H1 (cell line): ENCODE results near the gene SLC24A3. TPM values are rescaled to one million over a fixed set of nuclear protein-coding genes. Genes with fewer than 3 reads are reported as not detected.

Source experiments
- CTCF ChIA-PET: fragments of 300-600 bp; sonication (Branson Sonifier 250); formaldehyde crosslinking; loops from one replicate; lab custom pipeline; 2021; ENCODE audit not compliant: partially characterized antibody; lab: Charles Lee
- POLR2A ChIA-PET: fragments of 300-600 bp; sonication (Branson Sonifier 250); formaldehyde crosslinking; loops from one replicate; lab custom pipeline; 2021; ENCODE audit warnings: inconsistent platforms; ENCODE audit not compliant: partially characterized antibody; lab: Charles Lee
- DNase-seq, 2 experiments: peaks; one replicate each; pipeline versions ENCODE4 v3.0.0 to v3.0.0-alpha.2; 2010 to 2022; ENCODE audit warnings: low spot score in 2 of 2, low read depth in 1 of 2, mixed read lengths in 1 of 2
- FAIRE-seq: peaks from 2 replicates; lab custom pipeline; 2011; peaks lifted over from hg19 to GRCh38; lab: Jason Lieb, UNC
- H2AFZ ChIP-seq: 2 replicates; pipeline ENCODE4 v1.8.1; 2012; ENCODE audit warnings: low read length, inconsistent platforms
- H2AK5ac ChIP-seq: 2 replicates; pipeline ENCODE4 v1.6.1; 2013; ENCODE audit warnings: low read depth, low read length
- H2BK120ac ChIP-seq: replicated peaks from 2 replicates; pipeline ENCODE3; 2013; ENCODE audit warnings: low read depth, low read length, inconsistent platforms
- H2BK12ac ChIP-seq: 2 replicates; pipeline ENCODE4 v1.6.1; 2013; ENCODE audit warnings: low read depth, low read length
- H2BK15ac ChIP-seq: 2 replicates; pipeline ENCODE4 v1.6.1; 2013; ENCODE audit warnings: low read length
- H2BK20ac ChIP-seq: 2 replicates; pipeline ENCODE4 v1.6.1; 2013; ENCODE audit warnings: low read length
- H2BK5ac ChIP-seq: 2 replicates; pipeline ENCODE4 v1.6.1; 2013; ENCODE audit warnings: low read depth, low read length
- H3K14ac ChIP-seq: 2 replicates; pipeline ENCODE4 v1.6.1; 2013; ENCODE audit warnings: inconsistent platforms; ENCODE audit not compliant: insufficient read length
- H3K18ac ChIP-seq: 2 replicates; pipeline ENCODE4 v1.6.1; 2013; ENCODE audit warnings: low read length; ENCODE audit errors: extremely low read depth
- H3K23ac ChIP-seq: 2 replicates; pipeline ENCODE4 v1.6.1; 2013; ENCODE audit warnings: inconsistent platforms; ENCODE audit not compliant: insufficient read length
- H3K23me2 ChIP-seq: 2 replicates; pipeline ENCODE4 v1.6.1; 2013; ENCODE audit warnings: low read depth, low read length
- H3K27ac ChIP-seq: 2 replicates; pipeline ENCODE4 v1.6.1; 2011; ENCODE audit warnings: low read depth, low read length, inconsistent platforms
- H3K27me3 ChIP-seq, 4 experiments: replicated peaks in 1 of 4; 1 replicate in 1 of 4; 2 replicates in 3 of 4; pipeline versions ENCODE4 v1.6.1 to v1.8.1; 2011 to 2013; ENCODE audit warnings: low read length in 3 of 4, mild to moderate bottlenecking in 3 of 4, inconsistent platforms in 2 of 4, mixed read lengths in 2 of 4, moderate library complexity in 1 of 4; ENCODE audit not compliant: control insufficient read depth in 3 of 4, insufficient read depth in 3 of 4; ENCODE audit errors: extremely low read depth in 1 of 4
- H3K36me3 ChIP-seq, 4 experiments: 2 replicates each; pipeline versions ENCODE4 v1.6.1 to v1.8.1; 2011 to 2013; ENCODE audit warnings: mild to moderate bottlenecking in 4 of 4, low read length in 3 of 4, moderate library complexity in 2 of 4, control low read depth in 1 of 4, inconsistent platforms in 1 of 4; ENCODE audit not compliant: insufficient read depth in 4 of 4, control insufficient read depth in 2 of 4
- H3K4ac ChIP-seq: replicated peaks from 2 replicates; pipeline ENCODE3; 2013; ENCODE audit warnings: low read length, low read depth, mixed read lengths, inconsistent platforms; ENCODE audit not compliant: insufficient read length
- H3K4me1 ChIP-seq, 4 experiments: replicated peaks in 1 of 4; 1 replicate in 1 of 4; 2 replicates in 3 of 4; pipeline versions ENCODE4 v1.6.1 to v1.8.1; 2011 to 2013; ENCODE audit warnings: low read length in 3 of 4, inconsistent platforms in 2 of 4, mixed read lengths in 1 of 4; ENCODE audit not compliant: insufficient read depth in 4 of 4, control insufficient read depth in 3 of 4
- H3K4me2 ChIP-seq, 2 experiments: 2 replicates each; pipeline versions ENCODE4 v1.6.1 to v1.8.1; 2011 to 2013; ENCODE audit warnings: low read depth in 2 of 2, low read length in 2 of 2, control low read depth in 1 of 2, inconsistent platforms in 1 of 2, mild to moderate bottlenecking in 1 of 2; ENCODE audit not compliant: insufficient read depth in 1 of 2
- H3K4me3 ChIP-seq, 4 experiments: fragments of 200-600, 300-600 bp in 1 of 4; sonication (generic), shearing (Covaris generic), sonication (Bioruptor Twin) in 1 of 4; 2 replicates each; pipeline versions ENCODE4 v1.5.1 to v1.8.1; 2011 to 2016; ENCODE audit warnings: low read length in 4 of 4, low read depth in 3 of 4, control low read depth in 2 of 4, inconsistent platforms in 2 of 4, mild to moderate bottlenecking in 2 of 4, mixed read lengths in 1 of 4, moderate library complexity in 1 of 4; ENCODE audit not compliant: insufficient read depth in 2 of 4; ENCODE audit errors: extremely low read depth in 1 of 4
- H3K56ac ChIP-seq: replicated peaks from 2 replicates; pipeline ENCODE3; 2013; ENCODE audit warnings: low read depth, mild to moderate bottlenecking, mixed read lengths, low read length, inconsistent platforms; ENCODE audit not compliant: insufficient read length
- H3K79me1 ChIP-seq: 2 replicates; pipeline ENCODE4 v1.6.1; 2013; ENCODE audit warnings: low read depth, low read length, control low read depth
- H3K79me2 ChIP-seq, 2 experiments: 2 replicates each; pipeline versions ENCODE4 v1.6.1 to v1.8.1; 2012 to 2013; ENCODE audit warnings: low read length in 2 of 2, mild to moderate bottlenecking in 2 of 2, inconsistent platforms in 1 of 2; ENCODE audit not compliant: insufficient read depth in 2 of 2, control insufficient read depth in 1 of 2
- H3K9ac ChIP-seq, 4 experiments: replicated peaks in 1 of 4; 1 replicate in 1 of 4; 2 replicates in 3 of 4; pipeline versions ENCODE4 v1.6.1 to v1.8.1; 2011 to 2013; ENCODE audit warnings: low read depth in 3 of 4, low read length in 3 of 4, control low read depth in 2 of 4, mild to moderate bottlenecking in 2 of 4, moderate library complexity in 2 of 4, inconsistent platforms in 1 of 4; ENCODE audit errors: extremely low read depth in 1 of 4
- H3K9me3 ChIP-seq, 2 experiments: 2 replicates each; pipeline versions ENCODE4 v1.6.1 to v1.8.1; 2012 to 2013; ENCODE audit warnings: mild to moderate bottlenecking in 2 of 2, moderate library complexity in 2 of 2, control low read depth in 1 of 2, inconsistent platforms in 1 of 2, low read depth in 1 of 2, low read length in 1 of 2, mixed read lengths in 1 of 2; ENCODE audit not compliant: insufficient read depth in 2 of 2
- H4K20me1 ChIP-seq, 2 experiments: replicated peaks in 1 of 2; 2 replicates each; pipeline versions ENCODE3 to v1.8.1; 2011 to 2013; ENCODE audit warnings: inconsistent platforms in 2 of 2, low read length in 2 of 2, mild to moderate bottlenecking in 1 of 2; ENCODE audit not compliant: insufficient read depth in 2 of 2, control insufficient read depth in 1 of 2
- H4K5ac ChIP-seq: 2 replicates; pipeline ENCODE4 v1.6.1; 2013; ENCODE audit warnings: low read length, low read depth, mixed read lengths, inconsistent platforms; ENCODE audit not compliant: insufficient read length
- H4K8ac ChIP-seq: 2 replicates; pipeline ENCODE4 v1.8.0; 2013; ENCODE audit warnings: mild to moderate bottlenecking, moderate library complexity, low read length, inconsistent platforms; ENCODE audit not compliant: insufficient read depth; ENCODE audit errors: extremely low read depth
- H4K91ac ChIP-seq: replicated peaks from 2 replicates; pipeline ENCODE3; 2013; ENCODE audit warnings: low read length, mixed read lengths, inconsistent platforms; ENCODE audit not compliant: insufficient read length
- EP300 ChIP-seq, 2 experiments: IDR thresholded peaks; 1 replicate in 1 of 2; 2 replicates in 1 of 2; pipeline ENCODE4 v1.6.1; 2011 to 2012; ENCODE audit warnings: low read depth in 2 of 2, low read length in 2 of 2, mild to moderate bottlenecking in 2 of 2, borderline replicate concordance in 1 of 2, inconsistent platforms in 1 of 2, moderate library complexity in 1 of 2
- PHF8 ChIP-seq: fragments of 200-600 bp; sonication (generic); conservative IDR thresholded peaks from 2 replicates; pipeline ENCODE4 v1.7.1; 2012; ENCODE audit warnings: low read depth, mild to moderate bottlenecking, inconsistent platforms, low read length, moderate library complexity
- WGBS, 2 experiments: shearing (Covaris generic) in 1 of 2; methylation state at CpG; one replicate each; pipeline versions ENCODE4 v1.1.6 to v1.1.7; 2013 to 2015; ENCODE audit warnings: low lambda C conversion rate in 2 of 2, mixed read lengths in 2 of 2, inconsistent platforms in 1 of 2, low coverage in 1 of 2, missing lambda C conversion rate in 1 of 2; ENCODE audit not compliant: insufficient replicate concordance in 2 of 2, insufficient coverage in 1 of 2, insufficient read length in 1 of 2; ENCODE audit errors: extremely low coverage in 1 of 2, missing lambda C conversion rate in 1 of 2; 5-methylcytosine and 5-hydroxymethylcytosine counted together
- polyA plus RNA-seq, 7 experiments: library from polyadenylated mRNA; depleted of rRNA in 3 of 7; stranded (reverse) in 5 of 7; unstranded in 2 of 7; fragments of >200 nt in 5 of 7; fragments of 200-250 nt in 2 of 7; gene quantifications; 1 replicate in 5 of 7; 2 replicates in 1 of 7; 4 replicates in 1 of 7; pipeline versions ENCODE4 v1.2.1 to v1.2.3, GENCODE V29; 2011 to 2013; ENCODE audit warnings: missing spikeins in 2 of 7, mixed read lengths in 2 of 7
- total RNA-seq: library from RNA; stranded (reverse); fragmentation: NEBNext Ultra II Directional; extraction: Animal tissue kit (Norgen Biotek cat#: 25700); gene quantifications from 2 replicates; pipeline ENCODE4 v1.2.1, GENCODE V29; 2021

SLC24A3 gene
- total and polyA plus RNA-seq, 2 of the 8 experiments (the other 6 are each of a cell fraction or from before 2014, with no cell fraction given): 4.5 to 6.3 TPM

DNA sequence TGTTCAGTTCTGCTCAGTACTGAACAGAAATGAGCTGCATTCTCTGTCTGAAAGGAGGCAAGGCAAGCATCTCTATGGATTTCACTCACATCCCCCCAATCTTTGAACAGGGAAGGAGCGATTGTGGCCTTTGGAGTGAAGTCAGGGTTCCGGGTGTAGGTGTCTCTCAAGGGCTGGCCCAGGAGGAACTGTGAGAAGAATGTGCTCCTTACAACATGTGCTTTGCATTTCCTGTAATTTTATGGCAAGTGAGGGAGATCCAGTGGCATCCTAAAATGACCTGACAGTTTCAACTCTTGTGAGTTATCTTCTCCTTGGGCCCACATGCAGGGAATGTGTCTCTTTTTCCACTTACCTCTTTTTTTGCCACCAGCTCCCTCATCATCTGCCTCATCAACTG lies 482.6 kb downstream of the SLC24A3 start:
- no peak overlapping the region for H2BK120ac ChIP-seq
- no peaks in the 10 kb centered on the region for H3K79me1 ChIP-seq
- H3K79me2 ChIP-seq: no peaks in the 10 kb centered on the region
- H2AK5ac ChIP-seq: no peak overlapping the region
- no peak overlapping the region for H4K91ac ChIP-seq
- H3K56ac ChIP-seq: no peak overlapping the region
- H3K4me3 ChIP-seq: no peak overlapping the region
- no peak overlapping the region for H2AFZ ChIP-seq
- no peak overlapping the region for H2BK20ac ChIP-seq
- no peak overlapping the region for H2BK12ac ChIP-seq
- H3K23me2 ChIP-seq: no peaks in the 10 kb centered on the region
- POLR2A ChIA-PET: no interaction called here
- no peaks in the 10 kb centered on the region for H4K20me1 ChIP-seq
- DNase-seq (no peak), FAIRE-seq (no peak)
- no peak overlapping the region for H3K9ac ChIP-seq
- no peak overlapping the region for H3K4ac ChIP-seq
- H4K8ac ChIP-seq: no peak overlapping the region
- no peak overlapping the region for H3K14ac ChIP-seq
- H3K9me3 ChIP-seq: no peaks in the 10 kb centered on the region
- WGBS, 2 experiments: 96% methylated on average over 2 of the region's 2 CpGs; no CpG with 5 or more reads in 1 of the 2 experiments
- H3K36me3 ChIP-seq: no peaks in the 10 kb centered on the region
- CTCF ChIA-PET: interaction anchor here (1.0 to 1.9 kb wide), 2 partner anchors 8 to 75 kb away, joined by 3 to 5 read pairs; no protein-coding TSS in a partner anchor
- H4K5ac ChIP-seq: no peak overlapping the region
- H3K23ac ChIP-seq: no peak overlapping the region
- no peak overlapping the region for H3K27ac ChIP-seq
- H3K18ac ChIP-seq: no peak overlapping the region
- H3K27me3 ChIP-seq: no peaks in the 10 kb centered on the region
- H3K4me2 ChIP-seq: no peak overlapping the region
- peaks cover 0 to 2% (median 0%) of the 10 kb centered on the region in 4 experiments; a peak in 1 of 7 replicates for H3K4me1 ChIP-seq
- H2BK15ac ChIP-seq: no peak overlapping the region
- TF ChIP-seq PHF8 (no peak), EP300 (IDR thresholded peaks at IDR 0.05; ENCODE audit: borderline replicate concordance in 1 of 2, low read depth in 2 of 2, low read length in 2 of 2) (no peak)
- no peak overlapping the region for H2BK5ac ChIP-seq
